IPS-18a (cell line): ENCODE measurements around the gene SPATA4.

Experiments
- H3K27ac ChIP-seq: one replicate; pipeline ENCODE4 v1.5.1; 2013; ENCODE audit warnings: low read length
- H3K27me3 ChIP-seq: one replicate; pipeline ENCODE4 v1.6.1; 2013; ENCODE audit warnings: mild to moderate bottlenecking, low read length; ENCODE audit not compliant: control insufficient read depth, insufficient read depth
- H3K36me3 ChIP-seq: one replicate; pipeline ENCODE4 v1.6.1; 2013; ENCODE audit warnings: low read depth, low read length; ENCODE audit not compliant: control insufficient read depth
- H3K4me1 ChIP-seq: one replicate; pipeline ENCODE4 v1.6.1; 2013; ENCODE audit warnings: low read depth, low read length; ENCODE audit not compliant: control insufficient read depth
- H3K4me3 ChIP-seq: one replicate; pipeline ENCODE4 v1.5.1; 2013; ENCODE audit warnings: low read length
- H3K9ac ChIP-seq: one replicate; pipeline ENCODE4 v1.6.1; 2013; ENCODE audit warnings: mild to moderate bottlenecking, low read length, moderate library complexity
- H3K9me3 ChIP-seq: one replicate; pipeline ENCODE4 v1.6.1; 2013; ENCODE audit warnings: low read depth, low read length; ENCODE audit not compliant: control insufficient read depth

Gene SPATA4

GRCh38 chr4:176188654-176189053, 6.7 kb downstream of the SPATA4 start:
- H3K27ac ChIP-seq: no peak overlapping the region
- H3K9ac ChIP-seq: no peak overlapping the region
- peaks cover 32% of the 10 kb centered on the region for H3K4me1 ChIP-seq
- H3K27me3 ChIP-seq: no peaks in the 10 kb centered on the region
- H3K4me3 ChIP-seq: no peak overlapping the region
- H3K9me3 ChIP-seq: no peaks in the 10 kb centered on the region
- no peaks in the 10 kb centered on the region for H3K36me3 ChIP-seq

GRCh38 chr4:176187624-176188023, 7.8 kb downstream of the SPATA4 start:
- no peaks in the 10 kb centered on the region for H3K9me3 ChIP-seq
- no peak overlapping the region for H3K4me3 ChIP-seq
- H3K9ac ChIP-seq: no peak overlapping the region
- H3K27ac ChIP-seq: no peak overlapping the region
- no peaks in the 10 kb centered on the region for H3K27me3 ChIP-seq
- peaks cover 26% of the 10 kb centered on the region for H3K4me1 ChIP-seq
- no peaks in the 10 kb centered on the region for H3K36me3 ChIP-seq

GRCh38 chr4:176186671-176187395, 8.6 kb downstream of the SPATA4 start:
- H3K27ac ChIP-seq: peak overlapping the region; percentile 30
- peak overlapping the region; percentile 38 for H3K4me3 ChIP-seq
- no peak overlapping the region for H3K9ac ChIP-seq
- H3K4me1 ChIP-seq: peaks cover 25% of the 10 kb centered on the region
- H3K36me3 ChIP-seq: no peaks in the 10 kb centered on the region
- H3K9me3 ChIP-seq: no peaks in the 10 kb centered on the region
- no peaks in the 10 kb centered on the region for H3K27me3 ChIP-seq

GRCh38 chr4:176186067-176186466, 9.3 kb downstream of the SPATA4 start:
- peak overlapping the region; percentile 38 for H3K4me3 ChIP-seq
- no peaks in the 10 kb centered on the region for H3K36me3 ChIP-seq
- H3K9ac ChIP-seq: no peak overlapping the region
- peaks cover 21% of the 10 kb centered on the region for H3K4me1 ChIP-seq
- no peaks in the 10 kb centered on the region for H3K27me3 ChIP-seq
- no peaks in the 10 kb centered on the region for H3K9me3 ChIP-seq
- H3K27ac ChIP-seq: peak overlapping the region; percentile 30

GRCh38 chr4:176185051-176185450, 10.3 kb downstream of the SPATA4 start:
- H3K9me3 ChIP-seq: no peaks in the 10 kb centered on the region
- no peaks in the 10 kb centered on the region for H3K27me3 ChIP-seq
- H3K36me3 ChIP-seq: no peaks in the 10 kb centered on the region
- no peak overlapping the region for H3K4me3 ChIP-seq
- no peak overlapping the region for H3K9ac ChIP-seq
- no peak overlapping the region for H3K27ac ChIP-seq
- peaks cover 21% of the 10 kb centered on the region for H3K4me1 ChIP-seq

- no peak overlapping the region for H3K9ac ChIP-seq
- no peaks in the 10 kb centered on the region for H3K27me3 ChIP-seq
- no peak overlapping the region for H3K4me3 ChIP-seq
- no peak overlapping the region for H3K27ac ChIP-seq
- no peaks in the 10 kb centered on the region for H3K36me3 ChIP-seq
- no peaks in the 10 kb centered on the region for H3K4me1 ChIP-seq
- H3K9me3 ChIP-seq: no peaks in the 10 kb centered on the region
Measured at GRCh38 chr4:176163041-176163440, 32.3 kb downstream of the SPATA4 start.

- no peak overlapping the region for H3K9ac ChIP-seq
- no peaks in the 10 kb centered on the region for H3K4me1 ChIP-seq
- no peaks in the 10 kb centered on the region for H3K27me3 ChIP-seq
- no peak overlapping the region for H3K4me3 ChIP-seq
- no peak overlapping the region for H3K27ac ChIP-seq
- H3K36me3 ChIP-seq: no peaks in the 10 kb centered on the region
- H3K9me3 ChIP-seq: no peaks in the 10 kb centered on the region
Measured at GRCh38 chr4:176156656-176157055, 38.7 kb downstream of the SPATA4 start.

GRCh38 chr4:176153124-176153523, 42.3 kb downstream of the SPATA4 start:
- no peaks in the 10 kb centered on the region for H3K9me3 ChIP-seq
- no peak overlapping the region for H3K9ac ChIP-seq
- no peak overlapping the region for H3K4me3 ChIP-seq
- H3K36me3 ChIP-seq: no peaks in the 10 kb centered on the region
- no peaks in the 10 kb centered on the region for H3K4me1 ChIP-seq
- no peaks in the 10 kb centered on the region for H3K27me3 ChIP-seq
- H3K27ac ChIP-seq: no peak overlapping the region

- Histone ChIP-seq H3K36me3 (no peaks in the 10 kb centered on the region), H3K4me3 (no peak overlapping the region), H3K27ac (no peak overlapping the region)
Measured at GRCh38 chr4:176150704-176151103, 44.7 kb downstream of the SPATA4 start.

GRCh38 chr4:176150356-176150682, 45.1 kb downstream of the SPATA4 start:
- no peaks in the 10 kb centered on the region for H3K27me3 ChIP-seq
- no peaks in the 10 kb centered on the region for H3K36me3 ChIP-seq
- H3K9me3 ChIP-seq: no peaks in the 10 kb centered on the region
- no peak overlapping the region for H3K27ac ChIP-seq
- H3K4me3 ChIP-seq: no peak overlapping the region
- H3K9ac ChIP-seq: no peak overlapping the region
- no peaks in the 10 kb centered on the region for H3K4me1 ChIP-seq

More at GRCh38 chr4:176150704-176151103, 44.7 kb downstream of the SPATA4 start:
- Histone ChIP-seq H3K27me3 (no peaks in the 10 kb centered on the region), H3K9me3 (no peaks in the 10 kb centered on the region), H3K9ac (no peak overlapping the region), H3K4me1 (no peaks in the 10 kb centered on the region)

GRCh38 chr4:176149680-176150355, 45.6 kb downstream of the SPATA4 start:
- no peaks in the 10 kb centered on the region for H3K27me3 ChIP-seq
- no peak overlapping the region for H3K27ac ChIP-seq
- no peaks in the 10 kb centered on the region for H3K4me1 ChIP-seq
- no peak overlapping the region for H3K4me3 ChIP-seq
- no peak overlapping the region for H3K9ac ChIP-seq
- H3K9me3 ChIP-seq: no peaks in the 10 kb centered on the region
- H3K36me3 ChIP-seq: no peaks in the 10 kb centered on the region

- Histone ChIP-seq H3K27me3 (no peaks in the 10 kb centered on the region), H3K4me1 (no peaks in the 10 kb centered on the region), H3K36me3 (no peaks in the 10 kb centered on the region), H3K27ac (no peak overlapping the region), H3K9me3 (no peaks in the 10 kb centered on the region), H3K9ac (no peak overlapping the region), H3K4me3 (no peak overlapping the region)
Measured at GRCh38 chr4:176142253-176142652, 53.1 kb downstream of the SPATA4 start.
